Lung (tissue), 12 donors: ENCODE data around the gene MYL7. TPM values are rescaled to one million over a fixed set of nuclear protein-coding genes. Genes with fewer than 3 reads are reported as not detected.

Experiments used
- ATAC-seq: fragments of 200-7000 bp; cut with Tn5 transposase; one replicate; pipeline ENCODE4 v1.9.1; 2020; ENCODE audit warnings: moderate number of reproducible peaks; ENCODE audit not compliant: insufficient read depth, low FRiP score
- DNase-seq, 3 donors: peaks; one replicate each; pipeline ENCODE4 v3.0.0-alpha.2; 2013 to 2017
- H3K27ac ChIP-seq, 2 donors: one replicate each; pipeline ENCODE4 v1.5.1; 2013; ENCODE audit warnings: mild to moderate bottlenecking in 2 of 2, moderate library complexity in 2 of 2, control low read depth in 1 of 2, inconsistent platforms in 1 of 2, low read depth in 1 of 2, low read length in 1 of 2
- H3K27me3 ChIP-seq, 3 donors: one replicate each; pipeline ENCODE4 v1.5.1; 2013; ENCODE audit warnings: low read length in 2 of 3; ENCODE audit not compliant: control insufficient read depth in 3 of 3, insufficient read depth in 3 of 3
- H3K36me3 ChIP-seq, 4 donors: one replicate each; pipeline ENCODE4 v1.5.1; 2013; ENCODE audit warnings: low read length in 4 of 4, mild to moderate bottlenecking in 1 of 4, moderate library complexity in 1 of 4; ENCODE audit not compliant: control insufficient read depth in 4 of 4, insufficient read depth in 4 of 4
- H3K4me1 ChIP-seq, 5 donors: one replicate each; pipeline ENCODE4 v1.5.1; 2013; ENCODE audit warnings: low read length in 5 of 5, mild to moderate bottlenecking in 2 of 5, moderate library complexity in 1 of 5; ENCODE audit not compliant: control insufficient read depth in 5 of 5, insufficient read depth in 5 of 5
- H3K4me3 ChIP-seq: one replicate; pipeline ENCODE4 v1.5.1; 2013; ENCODE audit warnings: mild to moderate bottlenecking, control low read depth, moderate library complexity
- H3K9ac ChIP-seq, 2 donors: one replicate each; pipeline ENCODE4 v1.5.1; 2013; ENCODE audit warnings: low read length in 2 of 2, control low read depth in 1 of 2; ENCODE audit not compliant: insufficient read depth in 1 of 2
- H3K9me3 ChIP-seq, 4 donors: one replicate each; pipeline ENCODE4 v1.5.1; 2013; ENCODE audit warnings: low read length in 3 of 4, mild to moderate bottlenecking in 1 of 4, moderate library complexity in 1 of 4; ENCODE audit not compliant: control insufficient read depth in 4 of 4, insufficient read depth in 3 of 4
- WGBS, 2 donors: extraction: QIAGEN DNeasy Blood & Tissue Kit; methylation state at CpG; one replicate each; pipeline ENCODE4 v1.1.7; 2013; 5-methylcytosine and 5-hydroxymethylcytosine counted together
- polyA plus RNA-seq, 2 donors: library from polyadenylated mRNA; stranded (reverse); fragments of 200-250 nt; gene quantifications; one replicate each; pipeline ENCODE4 v1.2.1, GENCODE V29; 2013
- total RNA-seq, 2 donors: library from RNA; depleted of rRNA in 1 of 2; stranded (reverse); fragments of >200 nt in 1 of 2; gene quantifications; one replicate each; pipeline ENCODE4 v1.2.1, GENCODE V29; 2014 to 2021
- TF ChIP-seq, protein P1 (sequence below): IDR thresholded peaks from 2 replicates; pipeline ENCODE4 v1.5.1; 2012; ENCODE audit warnings: mild to moderate bottlenecking; ENCODE audit errors: control extremely low read depth, extremely low read depth
- donor health status: control.
- donor health status: control.
- donor health status: Bipolar disorder and iron deficiency.
- donor health status: healthy.
- donor health status: DM: yes; HTN: yes; CAD: no.

The MYL7 gene
- total and polyA plus RNA-seq, 4 donors = 0.08 to 13.0 TPM; not detected in 2

DNA sequence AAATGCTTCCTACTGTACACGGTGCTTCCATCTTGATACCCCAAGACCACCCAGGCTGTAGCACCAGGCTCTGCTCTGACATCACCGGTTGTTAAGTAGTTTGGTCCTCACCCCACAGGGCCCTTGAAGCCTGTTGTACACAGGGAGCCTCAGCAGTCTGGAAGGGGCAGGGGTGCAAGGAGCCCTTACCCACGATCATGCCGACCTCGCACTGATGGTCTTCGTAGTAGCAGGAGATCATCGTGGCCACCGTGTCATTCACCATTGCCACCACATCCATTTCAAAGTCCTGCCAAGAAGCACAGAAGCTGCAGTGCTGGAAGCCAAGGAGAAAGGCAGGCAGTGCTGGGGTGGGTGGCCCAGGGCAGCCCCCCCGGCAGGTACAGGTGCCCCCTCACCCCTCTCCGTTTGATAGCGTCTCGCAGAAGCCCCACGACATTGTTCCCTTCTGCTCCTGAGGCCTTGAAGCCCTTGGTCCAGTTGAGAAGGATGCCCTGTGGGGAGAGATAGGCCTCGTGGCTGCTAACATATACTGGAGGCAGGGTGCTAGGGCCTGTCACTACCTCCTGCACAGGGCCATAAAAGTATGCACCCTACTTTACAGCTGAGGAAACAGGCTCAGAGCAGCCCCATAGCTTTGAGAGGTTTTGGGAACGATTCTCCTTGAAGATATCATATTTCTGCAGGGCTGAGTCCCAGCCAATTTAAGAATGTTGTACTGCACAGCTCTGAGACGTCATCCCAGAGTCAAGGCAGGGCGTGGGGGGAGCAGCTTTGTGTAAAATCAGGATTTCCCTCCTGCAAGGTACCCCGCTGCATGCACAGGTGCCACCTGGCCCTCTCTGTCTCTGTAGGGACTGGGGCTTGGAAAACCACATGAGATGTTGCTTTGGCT, 8.7 kb upstream of the MYL7 start:
- no peak for ATAC-seq
- Histone ChIP-seq H3K27me3 (peaks cover 0 to 14% (median 0%) of the 10 kb centered on the region in 3 donors), H3K4me3 (no peak overlapping the region), H3K9me3 (no peaks in the 10 kb centered on the region), H3K36me3 (no peaks in the 10 kb centered on the region), H3K9ac (no peak overlapping the region), H3K27ac (no peak overlapping the region), H3K4me1 (peaks cover 0 to 51% (median 28%) of the 10 kb centered on the region in 5 donors)
- TF ChIP-seq, protein P1, sequence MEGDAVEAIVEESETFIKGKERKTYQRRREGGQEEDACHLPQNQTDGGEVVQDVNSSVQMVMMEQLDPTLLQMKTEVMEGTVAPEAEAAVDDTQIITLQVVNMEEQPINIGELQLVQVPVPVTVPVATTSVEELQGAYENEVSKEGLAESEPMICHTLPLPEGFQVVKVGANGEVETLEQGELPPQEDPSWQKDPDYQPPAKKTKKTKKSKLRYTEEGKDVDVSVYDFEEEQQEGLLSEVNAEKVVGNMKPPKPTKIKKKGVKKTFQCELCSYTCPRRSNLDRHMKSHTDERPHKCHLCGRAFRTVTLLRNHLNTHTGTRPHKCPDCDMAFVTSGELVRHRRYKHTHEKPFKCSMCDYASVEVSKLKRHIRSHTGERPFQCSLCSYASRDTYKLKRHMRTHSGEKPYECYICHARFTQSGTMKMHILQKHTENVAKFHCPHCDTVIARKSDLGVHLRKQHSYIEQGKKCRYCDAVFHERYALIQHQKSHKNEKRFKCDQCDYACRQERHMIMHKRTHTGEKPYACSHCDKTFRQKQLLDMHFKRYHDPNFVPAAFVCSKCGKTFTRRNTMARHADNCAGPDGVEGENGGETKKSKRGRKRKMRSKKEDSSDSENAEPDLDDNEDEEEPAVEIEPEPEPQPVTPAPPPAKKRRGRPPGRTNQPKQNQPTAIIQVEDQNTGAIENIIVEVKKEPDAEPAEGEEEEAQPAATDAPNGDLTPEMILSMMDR = no peak
- WGBS, 2 donors = 85 to 91% methylated on average over 18 of the region's 18 CpGs
- peak; percentile 12 to 73 (median 62) for DNase-seq

DNA sequence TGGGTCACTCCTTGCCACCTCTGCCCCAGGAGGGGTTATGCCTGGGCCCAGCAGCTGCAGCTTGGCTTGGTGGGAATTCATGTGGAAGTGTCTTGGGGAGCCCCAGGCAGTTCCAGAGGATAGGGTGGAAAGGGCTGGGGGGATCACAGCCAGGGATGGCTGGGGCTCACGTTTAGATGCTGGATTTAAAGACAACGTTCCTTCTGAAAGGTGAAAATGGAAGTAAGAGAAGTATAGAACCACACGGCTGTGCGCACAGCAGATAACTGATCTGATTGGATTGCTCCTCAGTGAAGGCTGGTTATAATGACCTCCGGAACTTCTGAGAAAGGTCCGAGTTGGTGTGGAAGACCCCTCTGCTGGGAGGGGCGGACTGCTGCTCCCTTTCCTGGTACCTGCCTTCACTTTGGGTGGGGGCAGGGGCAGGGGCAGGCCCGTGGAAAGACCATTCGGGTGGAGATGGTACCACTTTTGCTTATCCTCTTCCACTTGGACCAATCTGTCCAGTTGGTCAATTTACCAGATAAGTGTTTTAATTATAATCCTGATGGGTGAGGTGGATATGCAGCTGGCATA, 7.9 kb upstream of the MYL7 start:
- Histone ChIP-seq H3K9ac (no peak overlapping the region), H3K4me1 (peaks cover 0 to 51% (median 28%) of the 10 kb centered on the region in 5 donors), H3K4me3 (no peak overlapping the region), H3K36me3 (no peaks in the 10 kb centered on the region), H3K27me3 (peaks cover 0 to 14% (median 0%) of the 10 kb centered on the region in 3 donors), H3K27ac (no peak overlapping the region), H3K9me3 (no peaks in the 10 kb centered on the region)
- DNase-seq = no peak
- 83 to 87% methylated on average over 9 of the region's 9 CpGs for WGBS, 2 donors
- no peak for ATAC-seq
- TF ChIP-seq, protein P1 = no peak

DNA sequence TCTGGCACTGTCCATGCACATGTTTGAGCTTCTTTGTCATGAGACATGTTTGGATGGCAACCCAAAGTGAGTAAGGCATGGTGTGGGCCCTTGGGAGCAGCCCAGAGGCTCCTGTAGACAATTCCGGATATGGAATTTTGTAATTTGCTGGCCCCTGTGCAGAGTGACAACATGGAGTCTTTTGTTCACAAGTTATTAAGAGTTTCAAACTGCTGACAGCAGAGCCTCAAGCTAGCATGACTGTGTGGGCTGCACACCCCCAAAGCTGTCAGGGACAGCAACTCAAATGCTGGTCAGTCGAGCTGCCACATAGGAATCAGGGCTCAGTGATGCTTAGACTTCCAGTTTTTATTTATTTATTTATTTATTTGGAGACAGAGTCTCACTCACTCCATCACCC, 7.0 kb upstream of the MYL7 start:
- WGBS, 2 donors = 76 to 83% methylated on average over 2 of the region's 2 CpGs
- peak; percentile 41 to 74 (median 66) for DNase-seq

More for the DNA sequence above, 7.0 kb upstream of the MYL7 start:
- H3K27ac ChIP-seq = no peak overlapping the region
- no peak overlapping the region for H3K4me3 ChIP-seq
- TF ChIP-seq, protein P1 = no peak
- no peaks in the 10 kb centered on the region for H3K36me3 ChIP-seq
- ATAC-seq = no peak
- H3K4me1 ChIP-seq = peaks cover 0 to 51% (median 28%) of the 10 kb centered on the region in 5 donors
- peaks cover 0 to 17% (median 0%) of the 10 kb centered on the region in 3 donors for H3K27me3 ChIP-seq
- no peak overlapping the region for H3K9ac ChIP-seq
- H3K9me3 ChIP-seq = no peaks in the 10 kb centered on the region
